Measurements from ENCODE around the gene GNMT.
"Not testable (repeated sequence)": the region's sequence is repeated elsewhere in the genome, so short reads cannot be mapped to it uniquely, and the experiment has no call there.

The GNMT gene

GRCh38 chr6:42978839-42979522, 18.4 kb downstream of the GNMT start, which contains the start of gene PEX6:
TSS of gene PEX6 (minus strand) at chr6:42979181. CDS start at chr6:42979150, 31 bp downstream.
- DNase-seq: peak; percentile 61

- DNase-seq: no peak
Observed at GRCh38 chr6:42979523-42980177, 19.1 kb downstream of the GNMT start.

GRCh38 chr6:42981836-42982235, 21.3 kb downstream of the GNMT start:
- no peak for DNase-seq

- peak; percentile 98 for DNase-seq
Observed at GRCh38 chr6:42984001-42984923, 23.7 kb downstream of the GNMT start, which contains the start of gene PPP2R5D. TSS of gene PPP2R5D (plus strand) at chr6:42984570. CDS start at chr6:42984678, 108 bp downstream.

- DNase-seq: no peak
Observed at GRCh38 chr6:42984924-42985475, 24.4 kb downstream of the GNMT start.

GRCh38 chr6:42987533-42988451, 27.2 kb downstream of the GNMT start:
- DNase-seq: no peak

- DNase-seq: no peak
Observed at GRCh38 chr6:42988486-42989020, 28.0 kb downstream of the GNMT start.

GRCh38 chr6:42989923-42990322, 29.4 kb downstream of the GNMT start:
- no peak for DNase-seq

- no peak for DNase-seq
Observed at GRCh38 chr6:42993445-42993844, 32.9 kb downstream of the GNMT start.

- no peak for DNase-seq
Observed at GRCh38 chr6:42996513-42996912, 36.0 kb downstream of the GNMT start.

GRCh38 chr6:42998205-42998604, 37.7 kb downstream of the GNMT start:
- DNase-seq: not testable (repeated sequence)

- no peak for DNase-seq
Observed at GRCh38 chr6:43001843-43002242, 41.3 kb downstream of the GNMT start.

GRCh38 chr6:43005844-43006243, 45.3 kb downstream of the GNMT start:
- no peak for DNase-seq

GRCh38 chr6:43006251-43006650, 45.7 kb downstream of the GNMT start:
- no peak for DNase-seq

- no peak for DNase-seq
Observed at GRCh38 chr6:43007126-43007525, 46.6 kb downstream of the GNMT start.

GRCh38 chr6:43009124-43009523, 48.6 kb downstream of the GNMT start:
- DNase-seq: no peak

GRCh38 chr6:43011207-43011606, 50.7 kb downstream of the GNMT start:
- no peak for DNase-seq

- DNase-seq: no peak
Observed at GRCh38 chr6:43012364-43012763, 51.8 kb downstream of the GNMT start.

GRCh38 chr6:43013097-43013842, 52.7 kb downstream of the GNMT start:
- DNase-seq: no peak

Data from NCI-H2029 treated with DMSO at 0.1 percent for 48 hours (cell line).